ENCODE measurements around the gene PARP8.

The PARP8 gene

GRCh38 chr5:50832657-50833284, 166.3 kb downstream of the PARP8 start:
- in situ Hi-C loops (cut with HindIII; ENCODE audit: low sequenced_read_pairs), result no loop called here

- in situ Hi-C loops (cut with HindIII; ENCODE audit: low sequenced_read_pairs), result no loop called here
These were observed 169.9 kb downstream of the PARP8 start for GRCh38 chr5:50836356-50836755.

GRCh38 chr5:50839472-50839871, 173.0 kb downstream of the PARP8 start:
- in situ Hi-C loops (cut with HindIII; ENCODE audit: low sequenced_read_pairs), result no loop called here

- in situ Hi-C loops (cut with HindIII; ENCODE audit: low sequenced_read_pairs), result no loop called here
These were observed 176.7 kb downstream of the PARP8 start for GRCh38 chr5:50843091-50843490.

- in situ Hi-C loops (cut with HindIII; ENCODE audit: low sequenced_read_pairs), result no loop called here
These were observed 179.8 kb downstream of the PARP8 start for GRCh38 chr5:50846261-50846660.

- in situ Hi-C loops (cut with HindIII; ENCODE audit: low sequenced_read_pairs), result no loop called here
These were observed 183.1 kb downstream of the PARP8 start for GRCh38 chr5:50849554-50849953.

- in situ Hi-C loops (cut with HindIII; ENCODE audit: low sequenced_read_pairs), result no loop called here
These were observed 186.7 kb downstream of the PARP8 start for GRCh38 chr5:50853151-50853550.

- in situ Hi-C loops (cut with HindIII; ENCODE audit: low sequenced_read_pairs), result no loop called here
These were observed 187.6 kb downstream of the PARP8 start for GRCh38 chr5:50854082-50854481.

- in situ Hi-C loops (cut with HindIII; ENCODE audit: low sequenced_read_pairs), result no loop called here
These were observed 188.6 kb downstream of the PARP8 start for GRCh38 chr5:50855001-50855400.

GRCh38 chr5:50856401-50857119, 190.1 kb downstream of the PARP8 start:
- in situ Hi-C loops (cut with HindIII; ENCODE audit: low sequenced_read_pairs), result no loop called here

- in situ Hi-C loops (cut with HindIII; ENCODE audit: low sequenced_read_pairs), result no loop called here
These were observed 197.2 kb downstream of the PARP8 start for GRCh38 chr5:50863534-50864170.

- in situ Hi-C loops (cut with HindIII; ENCODE audit: low sequenced_read_pairs), result no loop called here
These were observed 198.0 kb downstream of the PARP8 start for GRCh38 chr5:50864466-50864865.

- in situ Hi-C loops (cut with HindIII; ENCODE audit: low sequenced_read_pairs), result no loop called here
These were observed 200.0 kb downstream of the PARP8 start for GRCh38 chr5:50866415-50866814.

- in situ Hi-C loops (cut with HindIII; ENCODE audit: low sequenced_read_pairs), result no loop called here
These were observed 200.7 kb downstream of the PARP8 start for GRCh38 chr5:50867140-50867539.

GRCh38 chr5:50873595-50874277, 207.3 kb downstream of the PARP8 start:
- in situ Hi-C loops (cut with HindIII; ENCODE audit: low sequenced_read_pairs), result no loop called here

GRCh38 chr5:50874306-50875001, 208.0 kb downstream of the PARP8 start:
- in situ Hi-C loops (cut with HindIII; ENCODE audit: low sequenced_read_pairs), result no loop called here

GRCh38 chr5:50875002-50875344, 208.5 kb downstream of the PARP8 start:
- in situ Hi-C loops (cut with HindIII; ENCODE audit: low sequenced_read_pairs), result no loop called here

GRCh38 chr5:50878470-50878869, 212.0 kb downstream of the PARP8 start:
- in situ Hi-C loops (cut with HindIII; ENCODE audit: low sequenced_read_pairs), result no loop called here

- in situ Hi-C loops (cut with HindIII; ENCODE audit: low sequenced_read_pairs), result no loop called here
These were observed 215.0 kb downstream of the PARP8 start for GRCh38 chr5:50881407-50881806.

- in situ Hi-C loops (cut with HindIII; ENCODE audit: low sequenced_read_pairs), result no loop called here
These were observed 220.4 kb downstream of the PARP8 start for GRCh38 chr5:50886657-50887345.
